GM18517 (cell line): ENCODE results near the gene DDX4.

Experiments used
- ATAC-seq: cut with Tn5 transposase; IDR thresholded peaks from one replicate; pipeline ENCODE4 v1.9.1; 2021; ENCODE audit warnings: mild to moderate bottlenecking, moderate library complexity; ENCODE audit not compliant: unreplicated experiment

The DDX4 gene

GRCh38 chr5:55820488-55820887 lies 82.6 kb downstream of the DDX4 start:
- ATAC-seq, result no peak

GRCh38 chr5:55821731-55822512 lies 84.1 kb downstream of the DDX4 start:
- ATAC-seq, result no peak

DNA sequence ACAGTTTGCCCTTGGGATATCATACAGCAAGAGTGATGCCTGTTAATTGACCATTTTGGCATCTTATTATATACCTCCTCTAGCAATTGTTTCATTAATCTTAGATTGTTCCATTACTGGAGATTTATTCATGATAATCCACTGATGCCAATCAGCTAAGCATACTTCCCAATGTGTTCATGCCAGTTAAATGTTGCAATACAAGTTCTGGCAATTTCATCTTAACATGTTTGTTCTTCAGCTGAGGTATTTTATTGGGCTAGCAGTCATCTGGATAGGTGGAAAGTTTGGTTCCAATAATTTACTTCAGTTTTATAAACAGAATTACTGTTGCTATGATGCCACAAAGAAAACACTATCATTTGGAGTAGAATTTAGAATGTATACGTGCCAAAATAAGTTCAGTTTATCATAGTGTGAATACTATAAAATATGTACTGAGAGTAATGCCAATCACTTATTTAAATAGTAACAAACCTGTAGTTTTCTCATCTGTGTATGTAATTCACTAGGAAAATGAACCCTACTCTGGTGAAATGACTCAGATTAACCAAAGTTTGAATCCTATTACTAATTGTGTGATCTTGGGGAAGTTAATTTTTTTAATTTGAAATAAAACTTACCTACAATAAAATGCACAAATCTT lies 85.4 kb downstream of the DDX4 start:
- ATAC-seq, result no peak

- no peak for ATAC-seq
These were observed 92.1 kb downstream of the DDX4 start for GRCh38 chr5:55829956-55830355.

- ATAC-seq, result no peak
These were observed 94.6 kb downstream of the DDX4 start for GRCh38 chr5:55832446-55832845.

DNA sequence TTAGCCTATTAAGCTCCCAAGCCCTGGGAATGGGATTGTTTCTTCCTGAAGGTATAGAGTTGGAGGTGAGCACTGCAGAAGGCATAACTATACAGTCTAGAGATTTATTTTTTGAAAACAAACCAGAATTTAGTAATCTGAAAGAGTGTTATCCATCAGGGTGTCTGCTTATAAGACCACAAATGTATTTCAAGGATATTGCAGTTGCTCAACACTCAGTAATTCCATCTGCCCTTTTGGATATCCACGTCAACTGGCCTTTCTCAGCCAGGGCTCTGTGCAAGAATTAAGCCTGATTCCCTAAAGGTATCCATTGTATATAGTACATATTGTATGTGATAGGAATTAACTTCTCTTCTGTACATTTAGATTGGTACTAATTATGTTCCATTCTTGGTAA lies 98.3 kb downstream of the DDX4 start:
- no peak for ATAC-seq

DNA sequence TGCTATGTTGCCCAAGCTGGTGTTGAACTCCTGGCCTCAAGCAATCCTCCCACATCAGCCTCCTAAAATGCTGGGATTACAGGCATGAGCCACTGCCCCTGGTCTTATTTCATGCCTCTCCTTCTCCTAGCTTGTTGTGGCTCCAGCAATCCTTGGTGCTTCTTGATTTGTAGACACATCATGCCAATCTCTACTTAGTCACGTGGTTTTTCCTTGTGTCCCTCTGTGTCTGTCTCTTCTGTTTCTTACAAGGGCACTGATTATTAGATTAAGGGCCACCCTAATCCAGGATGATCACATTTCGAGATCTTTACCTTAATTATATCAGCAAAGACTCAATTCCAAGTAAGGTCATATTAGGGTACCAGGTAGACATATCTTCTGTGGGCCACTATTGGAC lies 104.1 kb downstream of the DDX4 start:
- no peak for ATAC-seq

- ATAC-seq, result no peak
These were observed 110.0 kb downstream of the DDX4 start for GRCh38 chr5:55847837-55848236.

GRCh38 chr5:55848783-55849182 lies 110.9 kb downstream of the DDX4 start:
- ATAC-seq, result no peak

GRCh38 chr5:55850839-55851674 lies 113.2 kb downstream of the DDX4 start, which contains the start of gene IL31RA:
Gene IL31RA (plus strand): TSS chr5:55851357. CDS start chr5:55851571, 214 bp downstream.
- ATAC-seq, result no peak

- ATAC-seq, result no peak
These were observed 113.8 kb downstream of the DDX4 start for GRCh38 chr5:55851675-55851979.

- no peak for ATAC-seq
These were observed 114.6 kb downstream of the DDX4 start for GRCh38 chr5:55852503-55852902.

- ATAC-seq, result no peak
These were observed 115.3 kb downstream of the DDX4 start for GRCh38 chr5:55853041-55853670.

DNA sequence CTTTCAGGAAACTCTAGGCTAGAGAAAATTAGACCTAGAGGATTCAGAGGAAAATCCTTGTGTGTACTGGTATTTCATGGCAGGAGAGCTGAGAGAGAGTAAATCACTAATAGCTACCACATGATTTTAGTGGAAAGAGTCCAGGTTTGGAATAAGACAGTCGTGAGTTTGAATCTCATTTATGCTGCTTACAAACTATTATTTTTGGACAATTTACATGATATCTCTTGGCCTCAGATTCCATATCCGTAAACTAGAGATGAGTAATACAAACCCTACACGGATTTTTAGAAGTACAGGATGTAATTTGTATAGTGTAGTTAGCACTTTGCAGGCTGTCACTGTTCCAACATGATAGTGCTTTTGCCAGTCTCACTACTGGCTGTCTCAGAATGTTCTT lies 116.0 kb downstream of the DDX4 start:
- no peak for ATAC-seq

GRCh38 chr5:55855509-55855908 lies 117.6 kb downstream of the DDX4 start:
- no peak for ATAC-seq

DNA sequence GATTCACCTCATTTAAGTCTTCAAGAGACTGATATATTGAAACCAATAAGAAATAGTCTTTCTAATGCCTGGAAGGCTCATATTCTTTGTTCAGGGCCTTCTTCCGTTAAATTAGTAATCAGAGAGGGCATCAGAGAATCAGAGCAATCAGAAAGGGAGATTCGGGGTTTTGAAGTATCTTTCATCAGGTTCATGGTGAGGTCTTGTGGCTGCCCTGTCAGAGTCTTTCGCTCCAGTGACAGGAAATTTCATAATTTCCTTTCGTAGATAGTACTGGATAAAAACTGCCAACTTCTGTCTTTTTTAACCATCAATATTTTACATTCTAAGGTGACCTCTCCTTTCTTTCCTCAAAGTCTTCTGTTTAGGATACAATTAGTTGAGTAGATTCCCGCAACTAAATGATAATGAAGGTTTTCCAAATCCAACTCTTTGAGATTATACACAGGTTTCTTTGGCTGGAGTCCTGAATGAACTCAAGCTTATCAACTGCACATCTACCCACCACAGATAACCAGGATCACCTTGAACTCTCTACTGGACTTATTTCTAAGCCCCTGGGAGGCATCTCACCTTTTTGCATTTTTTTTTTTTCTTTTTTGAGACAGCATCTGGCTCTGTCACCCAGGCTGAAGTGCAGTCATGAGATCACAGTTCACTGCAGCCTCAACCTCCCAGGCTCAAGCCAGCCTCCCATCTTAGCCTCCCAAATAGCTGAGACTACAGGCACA lies 118.8 kb downstream of the DDX4 start:
- no peak for ATAC-seq

DNA sequence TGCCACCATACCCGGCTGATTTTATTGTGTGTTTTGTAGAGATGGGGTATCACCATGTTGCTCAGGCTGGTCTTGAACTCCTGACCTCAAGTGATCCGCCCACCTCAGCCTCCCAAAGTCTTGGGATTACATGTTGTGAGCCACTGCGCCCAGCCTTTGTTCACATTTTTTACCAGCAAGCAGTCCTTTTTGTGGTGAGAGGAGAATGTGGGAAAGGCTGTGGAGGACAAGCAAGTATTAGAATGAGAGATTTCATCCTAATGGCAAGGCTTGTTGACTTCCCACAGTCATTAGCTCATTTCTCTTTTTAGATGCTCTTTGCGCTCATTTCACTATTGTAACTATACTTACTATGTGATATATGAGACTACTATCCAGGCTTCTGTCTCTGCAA lies 119.4 kb downstream of the DDX4 start:
- no peak for ATAC-seq

- no peak for ATAC-seq
These were observed 120.2 kb downstream of the DDX4 start for GRCh38 chr5:55858104-55858503.

DNA sequence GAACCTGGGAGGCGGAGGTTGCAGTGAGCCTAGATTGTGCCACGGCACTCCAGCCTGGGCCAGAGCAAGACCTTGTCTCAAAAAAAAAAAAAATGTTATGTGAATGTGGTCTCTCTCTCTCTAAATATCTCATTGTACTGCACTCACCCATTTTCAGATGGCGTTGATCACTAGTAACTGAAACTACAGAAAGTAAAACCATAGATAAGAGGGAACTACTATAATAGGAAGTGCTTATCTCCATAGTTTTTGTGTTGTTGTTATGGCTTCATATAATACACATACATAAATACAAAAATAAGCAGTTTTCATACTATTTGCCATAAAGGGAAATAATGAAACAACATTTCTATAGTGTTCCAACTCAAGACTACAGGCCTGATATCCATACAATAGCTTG lies 122.4 kb downstream of the DDX4 start:
- no peak for ATAC-seq

GRCh38 chr5:55860709-55861108 lies 122.8 kb downstream of the DDX4 start:
- no peak for ATAC-seq
